Activated CD8-positive, alpha-beta memory T cell treated with anti-CD3 and anti-CD28 coated beads, Interleukin-2, amount 50 U/mL, for 1 hour (primary cell): ENCODE data around the gene LSM8.
"Not testable (repeated sequence)": the region's sequence is repeated elsewhere in the genome, so short reads cannot be mapped to it uniquely, and the experiment has no call there.

Experiments used
- DNase-seq: peaks from one replicate; pipeline ENCODE4 v3.0.0-alpha.2; 2020; ENCODE audit errors: extremely low read depth

Gene LSM8

GRCh38 chr7:118214051-118214832 is 30.3 kb downstream of the LSM8 start:
- peak; percentile 76 for DNase-seq

GRCh38 chr7:118214833-118215182 is 30.8 kb downstream of the LSM8 start:
- DNase-seq = no peak

DNA sequence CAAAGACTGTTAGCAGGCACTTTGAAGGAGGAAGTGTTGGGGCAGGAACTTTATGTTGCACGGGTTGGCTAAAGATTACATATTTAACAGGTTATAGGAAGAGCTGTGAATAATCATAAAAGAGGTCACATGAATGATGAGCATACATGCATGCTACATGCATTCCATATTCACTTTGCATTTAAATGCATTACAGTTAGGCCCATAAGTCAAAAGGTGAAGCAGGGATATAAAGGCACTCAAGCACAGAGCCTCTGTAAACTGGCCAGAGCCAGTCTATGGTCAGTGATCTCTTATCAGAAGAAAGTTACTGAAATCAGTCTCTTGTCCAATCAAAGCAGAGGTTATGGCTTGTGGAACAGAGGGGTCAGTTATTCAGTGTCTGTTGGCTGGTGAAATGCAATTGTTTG is 33.3 kb downstream of the LSM8 start:
- DNase-seq = no peak

DNA sequence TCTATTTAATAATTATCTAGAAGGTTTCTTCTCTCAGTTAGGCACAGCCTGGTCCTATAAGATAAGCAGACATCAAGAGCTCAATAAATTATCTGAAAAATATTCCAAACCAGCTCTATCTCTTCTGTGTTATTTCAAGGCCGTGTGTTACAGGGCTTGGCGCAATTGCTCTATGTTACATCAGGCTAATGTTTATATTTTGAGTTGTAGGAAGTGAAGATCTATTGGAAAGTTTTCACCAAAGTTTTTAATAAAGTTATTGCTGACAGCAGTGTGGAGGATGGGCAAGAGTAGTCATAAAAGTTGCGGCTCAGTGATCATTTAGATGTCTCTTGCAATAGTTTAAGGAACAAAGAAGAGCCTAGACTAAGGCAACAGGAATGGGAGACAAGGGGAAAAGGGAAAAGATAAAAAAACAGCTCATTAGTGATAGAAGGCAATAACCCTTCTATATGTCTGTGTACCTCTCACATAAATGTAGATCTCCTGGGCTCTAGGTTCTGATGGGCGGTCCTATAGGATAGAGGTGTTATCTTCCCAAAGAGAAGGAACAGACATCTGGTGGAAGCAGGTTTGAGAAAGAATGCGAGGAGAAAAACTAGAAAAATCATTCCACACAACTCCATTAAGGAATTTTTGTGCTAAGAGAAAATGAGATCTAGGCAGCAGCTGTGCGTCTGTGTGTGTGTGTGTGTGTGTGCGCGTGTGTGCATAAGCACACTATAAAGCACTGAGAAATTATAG is 34.6 kb downstream of the LSM8 start:
- no peak for DNase-seq

DNA sequence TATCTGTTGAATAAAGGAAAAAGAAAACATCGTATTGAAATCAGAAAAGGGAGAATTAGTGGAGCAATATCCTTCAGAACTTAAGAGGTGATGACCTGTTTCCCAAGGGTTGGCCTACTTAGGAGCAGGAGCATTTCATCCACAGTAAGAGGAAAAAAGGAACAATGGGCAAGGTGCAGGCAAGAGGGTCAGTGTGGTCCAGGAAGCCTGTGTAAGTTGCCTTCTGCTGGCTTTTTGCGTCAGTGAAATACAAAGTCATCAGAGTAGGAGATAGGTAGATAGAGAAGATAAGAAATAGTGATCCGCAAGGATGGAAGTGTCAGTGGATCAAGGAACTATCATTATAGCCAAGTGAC is 35.2 kb downstream of the LSM8 start:
- DNase-seq = no peak

DNA sequence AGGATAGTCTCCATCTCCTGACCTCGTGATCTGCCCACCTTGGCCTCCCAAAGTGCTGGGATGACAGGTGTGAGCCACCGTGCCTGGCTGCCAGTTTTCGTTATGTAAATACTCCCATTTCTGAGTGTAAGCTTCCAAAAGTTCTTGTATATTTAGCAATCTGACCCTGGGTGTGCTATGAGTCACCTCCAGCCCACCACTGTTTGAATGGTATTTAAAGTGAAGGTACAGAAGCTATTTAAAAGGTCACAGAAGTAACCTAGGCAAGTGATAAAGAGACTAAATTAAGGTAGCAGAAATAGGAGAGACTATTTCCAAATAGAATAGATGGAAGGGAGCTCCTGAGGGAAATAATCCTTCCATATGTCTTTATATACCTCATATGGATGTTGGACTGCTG is 36.6 kb downstream of the LSM8 start:
- no peak for DNase-seq

- DNase-seq = no peak
Observed at GRCh38 chr7:118222591-118222990, 38.6 kb downstream of the LSM8 start.

- DNase-seq = no peak
Observed at GRCh38 chr7:118224521-118224920, 40.6 kb downstream of the LSM8 start, which contains the start of gene ANKRD7. TSS of gene ANKRD7 (plus strand) at chr7:118224704. CDS start at chr7:118224831, 127 bp downstream.

GRCh38 chr7:118232837-118233236 is 48.9 kb downstream of the LSM8 start:
- no peak for DNase-seq

- DNase-seq = no peak
Observed at GRCh38 chr7:118233799-118234198, 49.8 kb downstream of the LSM8 start.

- DNase-seq = no peak
Observed at GRCh38 chr7:118239014-118239413, 55.0 kb downstream of the LSM8 start.

DNA sequence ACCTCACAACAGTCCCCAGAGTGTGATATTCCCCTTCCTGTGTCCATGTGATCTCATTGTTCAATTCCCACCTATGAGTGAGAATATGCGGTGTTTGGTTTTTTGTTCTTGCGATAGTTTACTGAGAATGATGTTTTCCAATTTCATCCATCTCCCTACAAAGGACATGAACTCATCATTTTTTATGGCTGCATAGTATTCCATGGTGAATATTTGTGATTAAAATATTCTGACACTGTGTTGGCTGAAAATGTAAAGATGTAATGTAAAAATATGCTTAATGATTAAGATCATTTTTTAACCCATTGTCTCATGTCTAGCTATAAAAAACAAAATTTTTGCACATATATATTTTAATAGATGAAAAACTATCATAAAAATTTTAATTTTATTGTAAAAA is 56.4 kb downstream of the LSM8 start:
- DNase-seq = not testable (repeated sequence)
